AG04450 (cell line): ENCODE measurements around the gene INTS3. TPM values are rescaled to one million over a fixed set of nuclear protein-coding genes. Genes with fewer than 3 reads are reported as not detected.

Experiments
- CTCF ChIA-PET: fragments of 300-600, 350-600 bp; formaldehyde crosslinking; extraction: SDS; loops from one replicate; lab custom pipeline; 2022; ENCODE audit warnings: antibody characterized with exemption, inconsistent platforms; lab: Charles Lee
- POLR2A ChIA-PET: fragments of 350-600 bp; formaldehyde crosslinking; extraction: SDS; loops from one replicate; lab custom pipeline; 2021; ENCODE audit warnings: antibody characterized with exemption, inconsistent platforms; lab: Yijun Ruan, JAX
- DNase-seq: peaks from one replicate; pipeline ENCODE4 v3.0.0-alpha.2; 2011; ENCODE audit warnings: low read depth, low spot score
- H3K27ac ChIP-seq: one replicate; pipeline ENCODE4 v1.5.1; 2012; ENCODE audit warnings: low read depth, low read length, control low read depth
- H3K27me3 ChIP-seq: one replicate; pipeline ENCODE4 v1.6.0; 2012; ENCODE audit warnings: low read length; ENCODE audit not compliant: control insufficient read depth, insufficient read depth
- H3K4me3 ChIP-seq: 2 replicates; pipeline ENCODE4 v1.5.1; 2011; ENCODE audit warnings: mild to moderate bottlenecking, low read depth, low read length, control low read depth
- H3K9me3 ChIP-seq: 2 replicates; pipeline ENCODE4 v1.5.1; 2012; ENCODE audit warnings: low read length; ENCODE audit not compliant: control insufficient read depth, insufficient read depth
- CTCF ChIP-seq: IDR thresholded peaks from 2 replicates; pipeline ENCODE4 v1.5.1; 2011; ENCODE audit warnings: low read depth, low read length, control low read depth, inconsistent platforms
- polyA plus RNA-seq: library from polyadenylated mRNA; depleted of rRNA; stranded (reverse); fragments of >200 nt; gene quantifications from 2 replicates; pipeline ENCODE4 v1.2.3, GENCODE V29; 2011

INTS3 gene
- polyA plus RNA-seq, 1 experiment: 45.1 TPM

GRCh38 chr1:153687346-153688125 is 40.3 kb upstream of the INTS3 start:
- no peaks in the 10 kb centered on the region; the same call in 1 of the 2 replicates for H3K9me3 ChIP-seq
- no peak for DNase-seq
- ChIA-PET CTCF (interaction anchor here (3.0 kb wide), 1 partner anchor 10 kb away, joined by 11 read pairs; the partner anchor contains the start of gene NPR1), POLR2A (no interaction called here)
- no peak overlapping the region for H3K4me3 ChIP-seq
- H3K27ac ChIP-seq: no peak overlapping the region
- no peak for TF ChIP-seq CTCF
- peaks cover 39% of the 10 kb centered on the region for H3K27me3 ChIP-seq

DNA sequence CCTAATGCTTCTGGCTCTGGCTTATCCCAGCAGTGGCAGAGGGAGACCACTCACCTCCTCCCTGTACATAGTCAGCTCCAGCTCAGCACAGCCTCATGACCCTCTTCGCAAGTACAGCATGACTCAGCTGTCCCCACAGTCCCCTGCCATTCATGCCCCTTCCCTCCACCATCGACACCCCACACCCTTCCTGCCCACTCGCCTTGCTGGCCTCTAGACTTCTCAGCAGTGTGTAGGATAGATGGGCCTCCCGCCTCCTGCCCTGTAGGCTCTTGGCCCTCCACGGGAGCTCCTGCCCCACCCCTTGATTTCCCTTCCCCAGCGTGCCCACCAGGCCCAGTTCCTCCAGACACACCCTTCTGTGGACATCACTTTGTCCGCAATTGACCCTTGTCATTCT is 39.6 kb upstream of the INTS3 start:
- no peak overlapping the region for H3K27ac ChIP-seq
- CTCF ChIA-PET: interaction anchor here (3.0 kb wide), 1 partner anchor 11 kb away, joined by 11 read pairs; the partner anchor contains the start of gene NPR1
- TF ChIP-seq CTCF: no peak
- no peaks in the 10 kb centered on the region; the same call in 1 of the 2 replicates for H3K9me3 ChIP-seq
- peaks cover 40% of the 10 kb centered on the region for H3K27me3 ChIP-seq
- POLR2A ChIA-PET: no interaction called here
- DNase-seq: no peak
- no peak overlapping the region for H3K4me3 ChIP-seq

DNA sequence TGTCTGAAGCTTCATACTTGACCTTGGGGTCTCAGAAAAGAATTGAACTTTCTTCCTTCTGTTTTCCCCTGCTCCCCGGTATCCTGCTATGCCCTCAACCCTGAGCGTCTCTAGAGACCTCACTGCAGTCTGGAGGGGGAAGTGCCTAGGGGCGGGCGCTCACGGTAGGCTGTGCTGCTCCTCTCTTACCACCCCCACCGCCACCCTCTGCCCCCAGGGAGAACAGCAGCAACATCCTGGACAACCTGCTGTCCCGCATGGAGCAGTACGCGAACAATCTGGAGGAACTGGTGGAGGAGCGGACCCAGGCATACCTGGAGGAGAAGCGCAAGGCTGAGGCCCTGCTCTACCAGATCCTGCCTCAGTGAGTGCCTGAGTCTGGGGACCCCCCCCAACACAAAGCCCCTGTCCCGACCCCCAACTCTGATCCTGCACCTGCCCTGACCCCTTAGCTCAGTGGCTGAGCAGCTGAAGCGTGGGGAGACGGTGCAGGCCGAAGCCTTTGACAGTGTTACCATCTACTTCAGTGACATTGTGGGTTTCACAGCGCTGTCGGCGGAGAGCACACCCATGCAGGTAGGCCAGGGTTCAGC is 39.0 kb upstream of the INTS3 start:
- peaks cover 36% of the 10 kb centered on the region for H3K27me3 ChIP-seq
- no peak for DNase-seq
- POLR2A ChIA-PET: no interaction called here
- H3K4me3 ChIP-seq: no peak overlapping the region
- no peak for TF ChIP-seq CTCF
- H3K9me3 ChIP-seq: no peaks in the 10 kb centered on the region; the same call in 1 of the 2 replicates
- H3K27ac ChIP-seq: no peak overlapping the region
- CTCF ChIA-PET: interaction anchor here (3.0 kb wide), 1 partner anchor 11 kb away, joined by 11 read pairs; the partner anchor contains the start of gene NPR1

DNA sequence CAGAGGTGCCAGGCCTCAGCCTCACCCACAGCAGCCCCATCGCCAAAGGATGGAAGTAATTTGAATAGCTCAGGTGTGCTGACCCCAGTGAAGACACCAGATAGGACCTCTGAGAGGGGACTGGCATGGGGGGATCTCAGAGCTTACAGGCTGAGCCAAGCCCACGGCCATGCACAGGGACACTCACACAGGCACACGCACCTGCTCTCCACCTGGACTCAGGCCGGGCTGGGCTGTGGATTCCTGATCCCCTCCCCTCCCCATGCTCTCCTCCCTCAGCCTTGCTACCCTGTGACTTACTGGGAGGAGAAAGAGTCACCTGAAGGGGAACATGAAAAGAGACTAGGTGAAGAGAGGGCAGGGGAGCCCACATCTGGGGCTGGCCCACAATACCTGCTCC is 34.4 kb upstream of the INTS3 start:
- POLR2A ChIA-PET: no interaction called here
- TF ChIP-seq CTCF: no peak
- no peaks in the 10 kb centered on the region; the same call in 1 of the 2 replicates for H3K9me3 ChIP-seq
- DNase-seq: no peak
- H3K27ac ChIP-seq: no peak overlapping the region
- peaks cover 9% of the 10 kb centered on the region for H3K27me3 ChIP-seq
- no peak overlapping the region for H3K4me3 ChIP-seq
- CTCF ChIA-PET: no interaction called here

DNA sequence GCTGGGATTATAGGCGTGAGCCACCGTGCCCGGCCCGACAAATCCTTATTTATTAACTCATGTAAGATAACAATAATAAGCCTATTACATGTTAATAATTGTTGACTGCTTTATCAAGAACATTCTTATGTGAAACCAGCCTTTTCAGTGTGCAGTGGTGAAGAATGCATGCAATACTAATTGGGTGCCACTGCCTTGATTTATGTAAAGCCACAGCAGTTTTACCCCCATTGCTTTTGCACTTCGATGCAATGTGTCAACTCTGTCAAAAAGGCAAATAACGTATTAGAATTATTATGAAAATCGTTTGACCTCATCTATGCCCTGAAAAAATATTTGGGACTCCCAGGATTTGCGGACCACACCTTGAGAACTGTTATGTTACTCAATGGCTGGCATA is 31.1 kb upstream of the INTS3 start:
- Histone ChIP-seq H3K4me3 (no peak overlapping the region), H3K27me3 (peaks cover 5% of the 10 kb centered on the region), H3K27ac (no peak overlapping the region), H3K9me3 (no peaks in the 10 kb centered on the region; the same call in 1 of the 2 replicates)
- DNase-seq: no peak
- POLR2A ChIA-PET: interaction anchor here (0.6 kb wide), 1 partner anchor 17 kb away, joined by 6 read pairs; no protein-coding TSS in a partner anchor
- no peak for TF ChIP-seq CTCF
- CTCF ChIA-PET: no interaction called here
